HG03342 (cell line): Measurements from ENCODE around the gene NT5C1A.

Experiments used
- ATAC-seq: cut with Tn5 transposase; IDR thresholded peaks from one replicate; pipeline ENCODE4 v1.9.1; 2021; ENCODE audit warnings: mild to moderate bottlenecking, moderate library complexity; ENCODE audit not compliant: unreplicated experiment

Gene NT5C1A

DNA sequence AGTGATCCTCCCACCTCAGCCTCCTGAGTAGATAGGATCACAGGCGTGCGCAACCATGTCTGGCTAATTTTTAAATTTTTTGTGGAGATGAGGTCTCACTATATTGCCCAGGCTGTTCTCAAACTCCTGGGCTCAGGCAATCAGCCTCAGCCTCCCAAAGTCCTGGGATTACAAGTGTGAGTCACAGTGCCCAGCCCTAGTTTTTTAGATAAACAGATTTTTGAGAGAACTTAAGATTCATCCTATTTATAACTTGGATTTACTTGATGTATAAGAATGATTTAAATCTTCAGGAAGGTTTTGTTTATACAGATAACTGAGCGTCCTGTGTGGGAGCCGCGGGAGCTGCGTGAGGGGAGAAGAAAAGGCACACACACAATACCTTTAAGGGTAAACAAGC lies 58.7 kb downstream of the NT5C1A start:
- ATAC-seq = no peak

DNA sequence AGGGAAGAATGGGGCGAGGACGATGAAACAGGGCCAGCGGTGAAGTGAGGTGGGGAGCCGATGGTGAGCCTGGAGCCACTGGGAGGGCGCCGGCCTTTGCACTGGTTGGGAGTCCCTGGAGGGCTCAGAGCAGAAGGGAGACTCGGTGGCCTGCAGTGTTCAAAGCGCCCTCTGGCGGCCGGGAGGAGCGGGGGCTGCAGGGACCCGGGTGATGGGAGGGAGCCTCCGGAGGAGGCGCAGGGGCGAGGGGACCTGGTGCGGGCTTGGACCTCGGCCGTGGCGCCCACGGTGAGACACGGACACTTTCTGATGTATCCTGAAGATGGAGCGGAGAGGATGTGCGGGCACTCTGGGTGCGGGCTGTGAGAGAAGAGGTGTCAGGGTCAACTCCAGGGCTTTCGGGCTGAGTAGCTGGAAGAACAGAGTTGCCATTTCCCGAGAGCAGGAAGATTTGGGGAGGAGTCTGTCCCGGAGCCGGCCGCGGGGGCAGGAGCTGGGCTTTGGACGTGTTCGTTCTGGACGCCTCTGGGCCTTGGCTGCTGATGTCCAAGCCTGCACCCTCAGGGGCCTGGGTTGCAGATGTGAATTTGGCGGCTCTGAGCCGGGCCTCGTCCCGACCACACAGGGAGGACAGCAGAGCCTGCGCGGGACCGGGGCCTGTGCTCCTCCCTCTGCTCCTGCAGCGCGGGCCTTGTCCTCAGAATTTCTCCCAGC lies 62.1 kb downstream of the NT5C1A start:
- no peak for ATAC-seq
